HEK293 (cell line): ENCODE measurements around the gene CPA4.

ENCODE experiments used
- GLIS1 ChIP-seq: fragments of 450-650 bp; formaldehyde crosslinking; IDR thresholded peaks from 2 replicates; pipeline ENCODE4 v1.5.1; 2016; ENCODE audit warnings: missing biosample characterization, missing genetic modification characterization
- REST ChIP-seq: fragments of 450-650 bp; formaldehyde crosslinking; IDR thresholded peaks from 2 replicates; pipeline ENCODE4 v1.5.1; 2016; ENCODE audit warnings: missing biosample characterization, missing genetic modification characterization
- ZBTB11 ChIP-seq: fragments of 450-650 bp; formaldehyde crosslinking; conservative IDR thresholded peaks from 2 replicates; pipeline ENCODE4 v1.5.1; 2016; ENCODE audit warnings: low read depth, missing biosample characterization, missing genetic modification characterization
- ZFP37 ChIP-seq: fragments of 450-650 bp; formaldehyde crosslinking; IDR thresholded peaks from 2 replicates; pipeline ENCODE4 v1.5.1; 2016; ENCODE audit warnings: missing biosample characterization, missing genetic modification characterization
- ZFP41 ChIP-seq: fragments of 450-650 bp; formaldehyde crosslinking; IDR thresholded peaks from 2 replicates; pipeline ENCODE4 v1.5.1; 2016; ENCODE audit warnings: missing biosample characterization, missing genetic modification characterization, borderline replicate concordance
- ZNF214 ChIP-seq: fragments of 450-650 bp; formaldehyde crosslinking; IDR thresholded peaks from 2 replicates; pipeline ENCODE4 v1.5.1; 2017; ENCODE audit warnings: missing biosample characterization, mild to moderate bottlenecking, missing genetic modification characterization, borderline replicate concordance
- ZNF248 ChIP-seq: fragments of 450-650 bp; formaldehyde crosslinking; IDR thresholded peaks from 2 replicates; pipeline ENCODE4 v1.5.1; 2017; ENCODE audit warnings: missing biosample characterization, missing genetic modification characterization
- ZNF335 ChIP-seq: fragments of 450-650 bp; formaldehyde crosslinking; conservative IDR thresholded peaks from 2 replicates; pipeline ENCODE4 v1.5.1; 2016; ENCODE audit warnings: missing biosample characterization, missing genetic modification characterization
- ZNF416 ChIP-seq: fragments of 450-650 bp; formaldehyde crosslinking; IDR thresholded peaks from 2 replicates; pipeline ENCODE4 v1.5.1; 2016; ENCODE audit warnings: missing biosample characterization, missing genetic modification characterization
- ZNF639 ChIP-seq: fragments of 450-650 bp; formaldehyde crosslinking; IDR thresholded peaks from 2 replicates; pipeline ENCODE4 v1.5.1; 2016; ENCODE audit warnings: missing biosample characterization, missing genetic modification characterization
- ZNF658 ChIP-seq: fragments of 450-650 bp; formaldehyde crosslinking; IDR thresholded peaks from 2 replicates; pipeline ENCODE4; 2016; ENCODE audit warnings: missing biosample characterization, missing genetic modification characterization
- ZNF76 ChIP-seq: fragments of 450-650 bp; formaldehyde crosslinking; IDR thresholded peaks from 2 replicates; pipeline ENCODE4; 2016; ENCODE audit warnings: low read depth, missing biosample characterization, missing genetic modification characterization, borderline replicate concordance
- TF ChIP-seq, protein P1 (sequence below): fragments of 450-650 bp; formaldehyde crosslinking; IDR thresholded peaks from 2 replicates; pipeline ENCODE4 v1.5.1; 2016; ENCODE audit warnings: missing biosample characterization, missing genetic modification characterization
- TF ChIP-seq, protein P2 (sequence below): fragments of 450-650 bp; formaldehyde crosslinking; IDR thresholded peaks from 2 replicates; pipeline ENCODE4 v1.5.1; 2016; ENCODE audit warnings: missing biosample characterization, missing genetic modification characterization

DNA sequence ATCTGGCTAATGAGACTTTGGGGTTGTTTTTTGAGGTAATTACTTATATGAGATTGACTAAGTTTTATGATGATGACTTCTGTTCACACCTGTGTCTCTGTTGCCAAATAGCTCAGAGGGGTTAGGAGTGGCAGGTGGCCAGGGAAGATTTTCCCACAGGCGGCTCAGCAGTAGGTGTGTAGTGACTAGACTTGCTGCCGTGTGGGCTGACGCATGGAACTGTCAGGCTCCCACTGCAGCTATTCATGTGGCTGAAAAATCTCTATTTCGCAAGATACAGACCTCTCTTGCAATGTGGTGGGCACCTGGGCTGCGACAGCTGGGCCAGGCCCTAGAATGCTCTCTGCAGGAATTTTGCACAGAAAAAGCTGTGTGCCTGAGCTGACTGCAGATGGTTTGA, 1.4 kb downstream of the CPA4 start:
- TF ChIP-seq ZNF335 (tag by site-specific recombination), result no peak
- TF ChIP-seq ZNF639 (tag by site-specific recombination), result no peak
- TF ChIP-seq ZNF214 (tag by site-specific recombination), result no peak
- no peak for TF ChIP-seq ZNF416
- TF ChIP-seq ZBTB11 (tag by site-specific recombination), result no peak
- TF ChIP-seq, protein P1, sequence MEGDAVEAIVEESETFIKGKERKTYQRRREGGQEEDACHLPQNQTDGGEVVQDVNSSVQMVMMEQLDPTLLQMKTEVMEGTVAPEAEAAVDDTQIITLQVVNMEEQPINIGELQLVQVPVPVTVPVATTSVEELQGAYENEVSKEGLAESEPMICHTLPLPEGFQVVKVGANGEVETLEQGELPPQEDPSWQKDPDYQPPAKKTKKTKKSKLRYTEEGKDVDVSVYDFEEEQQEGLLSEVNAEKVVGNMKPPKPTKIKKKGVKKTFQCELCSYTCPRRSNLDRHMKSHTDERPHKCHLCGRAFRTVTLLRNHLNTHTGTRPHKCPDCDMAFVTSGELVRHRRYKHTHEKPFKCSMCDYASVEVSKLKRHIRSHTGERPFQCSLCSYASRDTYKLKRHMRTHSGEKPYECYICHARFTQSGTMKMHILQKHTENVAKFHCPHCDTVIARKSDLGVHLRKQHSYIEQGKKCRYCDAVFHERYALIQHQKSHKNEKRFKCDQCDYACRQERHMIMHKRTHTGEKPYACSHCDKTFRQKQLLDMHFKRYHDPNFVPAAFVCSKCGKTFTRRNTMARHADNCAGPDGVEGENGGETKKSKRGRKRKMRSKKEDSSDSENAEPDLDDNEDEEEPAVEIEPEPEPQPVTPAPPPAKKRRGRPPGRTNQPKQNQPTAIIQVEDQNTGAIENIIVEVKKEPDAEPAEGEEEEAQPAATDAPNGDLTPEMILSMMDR (tag by site-specific recombination), result no peak
- no peak for TF ChIP-seq ZFP41 (tag by site-specific recombination)
- TF ChIP-seq ZNF658, result no peak
- no peak for TF ChIP-seq GLIS1 (tag by site-specific recombination)
- TF ChIP-seq, protein P2, sequence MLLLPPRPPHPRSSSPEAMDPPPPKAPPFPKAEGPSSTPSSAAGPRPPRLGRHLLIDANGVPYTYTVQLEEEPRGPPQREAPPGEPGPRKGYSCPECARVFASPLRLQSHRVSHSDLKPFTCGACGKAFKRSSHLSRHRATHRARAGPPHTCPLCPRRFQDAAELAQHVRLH, result no peak
- TF ChIP-seq REST (tag by site-specific recombination), result no peak
- TF ChIP-seq ZNF76 (tag by site-specific recombination), result no peak
- no peak for TF ChIP-seq ZFP37
- no peak for TF ChIP-seq ZNF248
